ENCODE results near the gene LTBP1.

- TF ChIP-seq CTCF (IDR thresholded peaks at IDR 0.05) (no peak), POLR2AphosphoS5 (IDR thresholded peaks at IDR 0.05; ENCODE audit: insufficient read depth in 1 of 2, low read depth in 1 of 2) (no peak)
These were observed 483.3 kb downstream of the LTBP1 start for GRCh38 chr2:33430077-33430476.

Measured in vagina (tissue), 2 donors.